Right ventricle myocardium inferior (tissue), 1 donor: Measurements from ENCODE around the gene HOXB5. TPM values are rescaled to one million over a fixed set of nuclear protein-coding genes. Genes with fewer than 3 reads are reported as not detected.

ENCODE experiments used
- ATAC-seq: fragments of 200-7000 bp; cut with Tn5 transposase; one replicate; pipeline ENCODE4 v1.9.1; 2020; ENCODE audit warnings: mild to moderate bottlenecking, moderate library complexity
- DNase-seq: peaks from one replicate; pipeline ENCODE4 v3.0.0; 2021; ENCODE audit errors: missing footprints
- intact Hi-C: fragments of 100-400 bp; cut with DNase I; formaldehyde crosslinking; loops from one replicate; pipeline ENCODE4 v1.11.0; 2022
- total RNA-seq: library from RNA; stranded (reverse); fragmentation: NEBNext Ultra II Directional; extraction: Animal tissue kit (Norgen Biotek cat#: 25700); gene quantifications from one replicate; pipeline ENCODE4 v1.2.1, GENCODE V29; 2021
- donor health status: DM: no; HTN: yes; CAD: no; lungs with severe emphysema.

HOXB5 gene
- total RNA-seq, 1 donor from 2014 or later = not detected

DNA sequence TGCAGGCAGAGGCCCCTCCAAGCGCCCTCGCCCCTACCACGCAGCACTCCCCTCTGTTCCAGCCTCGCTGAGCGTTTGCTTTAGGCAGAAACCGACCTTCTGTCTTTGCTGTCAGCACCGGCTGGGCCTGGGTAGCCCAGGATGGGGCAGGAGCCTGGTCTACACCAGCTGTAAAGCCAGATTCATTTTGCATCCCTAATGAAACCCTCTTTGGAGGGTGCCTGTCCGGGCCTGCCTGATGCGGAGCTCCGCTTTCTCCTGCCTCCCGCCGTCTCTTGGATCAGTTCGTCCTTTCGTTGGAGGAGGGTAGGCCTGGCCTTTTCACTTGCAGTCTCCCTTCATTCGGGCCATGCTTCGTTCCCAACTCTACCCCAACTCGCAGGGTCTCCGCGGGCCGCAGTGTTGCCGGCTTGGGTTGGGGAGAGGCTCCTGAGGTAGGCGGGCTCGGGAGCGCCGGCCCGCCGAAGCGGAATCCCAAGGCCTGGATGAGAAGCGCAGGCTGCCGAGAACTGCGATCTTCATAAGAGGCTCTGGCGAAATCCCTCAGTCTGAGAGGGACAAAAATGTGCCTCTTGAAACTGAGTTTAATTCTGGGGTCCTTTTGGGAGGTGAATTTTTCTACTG is 26.4 kb upstream of the HOXB5 start:
- no peak for ATAC-seq
- DNase-seq = no peak
- intact Hi-C loops = loop anchor here (2.0 to 10.0 kb wide), 4 partner anchors 19 to 595 kb away; no protein-coding TSS in a partner anchor

DNA sequence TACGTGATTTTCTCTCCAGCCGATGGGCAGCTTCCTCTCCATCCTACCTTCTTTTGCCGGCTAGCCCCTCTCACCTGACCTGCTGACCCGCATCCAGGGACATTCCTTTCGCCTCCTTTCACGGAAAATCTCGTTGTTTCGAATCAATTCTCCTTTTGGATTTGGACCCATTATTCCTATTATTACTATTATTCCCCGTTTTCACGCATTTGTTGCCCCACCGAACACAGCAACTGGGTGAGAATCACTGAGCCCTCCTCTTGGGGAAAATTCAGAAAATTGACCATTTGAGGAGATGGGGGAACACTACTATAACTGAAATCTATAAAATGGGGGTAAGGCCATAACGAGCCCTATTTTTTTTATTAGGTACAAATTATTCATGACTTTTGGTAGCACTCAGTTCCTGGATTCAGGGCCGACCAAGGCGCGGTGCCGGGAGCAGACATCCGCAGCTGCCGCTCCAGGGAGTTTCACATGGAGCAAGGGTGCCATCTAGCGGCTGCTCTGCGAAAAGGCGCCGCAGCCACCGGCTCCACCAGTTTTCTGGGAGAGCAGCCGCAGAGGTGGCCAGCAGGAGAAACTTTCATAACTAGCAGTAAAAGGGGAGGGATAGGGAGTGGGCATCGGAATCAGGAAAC is 24.8 kb upstream of the HOXB5 start:
- intact Hi-C loops = loop anchor here (1.0 to 10.0 kb wide), 5 partner anchors 18 to 594 kb away; no protein-coding TSS in a partner anchor
- DNase-seq = peak; percentile 92
- peak; percentile 79 for ATAC-seq

DNA sequence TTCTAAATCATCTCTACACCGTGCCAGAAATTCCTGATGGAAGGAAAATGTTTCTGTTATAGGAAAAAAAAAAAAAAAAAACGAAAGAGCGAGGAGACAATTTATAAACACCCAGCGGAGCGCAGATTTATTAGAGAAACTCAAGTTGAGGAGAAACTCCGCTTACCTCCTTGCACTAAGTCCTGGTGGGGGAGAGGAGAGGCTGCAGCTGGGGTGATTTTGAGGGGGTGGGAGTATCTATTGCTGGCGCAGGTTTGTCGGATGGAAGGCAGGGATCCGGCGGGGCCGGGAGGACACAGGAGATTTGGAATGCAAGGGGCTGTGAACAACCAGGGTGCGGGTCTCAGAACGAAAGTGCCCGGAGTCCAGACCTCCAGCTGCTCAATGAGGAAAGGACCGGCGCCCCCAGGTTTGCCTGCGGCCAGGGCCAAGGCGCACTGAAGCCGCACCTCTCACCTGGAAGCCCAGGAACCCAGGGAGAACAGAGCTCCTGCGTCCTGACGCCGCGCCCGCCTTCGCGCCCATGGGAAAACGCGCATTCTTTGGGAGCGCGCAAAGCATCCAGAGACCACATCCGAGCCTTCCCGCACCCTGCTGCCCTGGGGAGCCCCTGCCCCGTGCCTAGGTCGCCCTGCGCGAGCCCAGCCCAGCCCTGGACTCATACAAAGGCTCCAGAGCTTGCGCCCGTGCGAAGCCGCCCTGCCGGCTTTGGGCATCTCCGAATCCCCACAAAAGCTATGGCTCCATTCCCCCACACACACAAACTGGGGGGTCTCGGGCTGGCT is 24.1 kb upstream of the HOXB5 start:
- ATAC-seq = no peak
- DNase-seq = no peak
- intact Hi-C loops = loop anchor here (1.0 to 10.0 kb wide), 5 partner anchors 17 to 593 kb away; no protein-coding TSS in a partner anchor

DNA sequence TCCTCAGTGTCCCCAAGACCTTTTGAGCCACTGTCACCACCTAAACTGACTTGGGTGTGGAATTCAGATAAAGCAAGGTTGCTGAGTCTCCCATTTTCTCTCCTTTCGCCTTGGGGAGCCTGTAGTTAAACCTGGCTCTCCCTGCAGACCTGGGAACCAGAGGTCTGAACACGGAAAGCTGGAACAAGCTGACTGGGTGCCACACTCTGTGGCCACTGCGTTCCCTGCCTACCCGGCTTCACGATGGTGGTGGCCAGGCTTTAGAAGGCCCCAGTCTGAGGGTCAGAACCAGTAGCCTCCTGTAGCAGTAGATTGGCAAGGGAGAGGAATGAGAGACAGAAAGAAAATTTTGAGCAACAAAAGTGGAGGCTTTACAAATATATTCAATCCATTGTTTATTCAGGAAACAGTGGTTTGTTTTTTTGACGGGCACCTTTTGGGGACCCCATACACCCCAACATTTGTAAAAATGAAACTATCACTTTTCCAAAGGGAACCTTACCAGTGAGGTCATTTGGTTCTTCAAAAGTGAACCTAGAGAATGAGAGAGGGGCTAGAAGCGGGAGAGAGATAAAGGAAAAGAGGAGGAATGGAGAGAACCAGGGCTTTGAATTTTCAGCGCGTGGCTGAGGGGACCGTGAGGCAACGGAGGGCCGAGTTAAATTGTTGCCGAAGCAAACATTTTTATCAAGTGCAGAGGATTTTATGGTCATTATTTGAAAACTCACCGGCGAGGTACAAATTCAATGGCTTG is 23.3 kb upstream of the HOXB5 start:
- DNase-seq (no peak), ATAC-seq (no peak)
- intact Hi-C loops = loop anchor here (5.0 to 10.0 kb wide), 3 partner anchors 265 to 592 kb away; no protein-coding TSS in a partner anchor

DNA sequence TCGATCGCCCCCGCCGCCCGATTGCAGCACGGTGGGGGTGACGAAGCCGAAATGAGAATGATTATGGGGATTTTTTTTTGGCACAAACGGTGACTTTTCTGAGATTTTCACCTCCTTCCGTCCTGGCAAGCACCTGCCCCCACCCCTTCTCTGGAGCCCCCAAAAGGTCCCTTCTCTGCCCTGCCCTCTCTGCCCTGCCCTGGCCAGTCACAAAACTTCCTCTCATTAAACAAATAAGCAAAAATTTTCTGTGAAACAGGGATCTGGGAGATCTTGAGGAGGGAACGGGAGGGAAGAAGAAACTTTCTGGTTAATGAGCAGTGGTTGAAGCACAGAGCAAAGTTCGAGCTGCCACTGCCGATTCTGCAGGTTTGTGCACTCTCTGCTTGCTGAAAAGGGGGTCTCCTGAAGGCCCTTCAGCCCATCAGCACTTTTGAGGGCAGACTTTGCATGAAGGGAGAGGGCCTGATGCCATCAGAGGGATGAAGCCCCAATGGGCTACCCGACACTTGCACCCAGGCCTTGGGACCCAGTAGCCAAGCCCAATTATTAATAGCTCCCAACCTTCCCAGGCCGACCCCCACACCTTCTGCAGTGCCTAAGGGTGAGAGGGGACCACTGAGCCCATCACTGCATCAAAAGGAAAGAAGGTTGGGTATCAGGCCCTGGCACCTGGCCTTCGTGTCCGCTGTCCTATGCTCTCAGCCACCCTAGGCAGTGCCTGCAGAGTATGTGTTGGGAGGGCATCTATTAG is 22.6 kb upstream of the HOXB5 start:
- DNase-seq (no peak), ATAC-seq (no peak)
- intact Hi-C loops = loop anchor here (5.0 to 10.0 kb wide), 3 partner anchors 264 to 591 kb away; no protein-coding TSS in a partner anchor

DNA sequence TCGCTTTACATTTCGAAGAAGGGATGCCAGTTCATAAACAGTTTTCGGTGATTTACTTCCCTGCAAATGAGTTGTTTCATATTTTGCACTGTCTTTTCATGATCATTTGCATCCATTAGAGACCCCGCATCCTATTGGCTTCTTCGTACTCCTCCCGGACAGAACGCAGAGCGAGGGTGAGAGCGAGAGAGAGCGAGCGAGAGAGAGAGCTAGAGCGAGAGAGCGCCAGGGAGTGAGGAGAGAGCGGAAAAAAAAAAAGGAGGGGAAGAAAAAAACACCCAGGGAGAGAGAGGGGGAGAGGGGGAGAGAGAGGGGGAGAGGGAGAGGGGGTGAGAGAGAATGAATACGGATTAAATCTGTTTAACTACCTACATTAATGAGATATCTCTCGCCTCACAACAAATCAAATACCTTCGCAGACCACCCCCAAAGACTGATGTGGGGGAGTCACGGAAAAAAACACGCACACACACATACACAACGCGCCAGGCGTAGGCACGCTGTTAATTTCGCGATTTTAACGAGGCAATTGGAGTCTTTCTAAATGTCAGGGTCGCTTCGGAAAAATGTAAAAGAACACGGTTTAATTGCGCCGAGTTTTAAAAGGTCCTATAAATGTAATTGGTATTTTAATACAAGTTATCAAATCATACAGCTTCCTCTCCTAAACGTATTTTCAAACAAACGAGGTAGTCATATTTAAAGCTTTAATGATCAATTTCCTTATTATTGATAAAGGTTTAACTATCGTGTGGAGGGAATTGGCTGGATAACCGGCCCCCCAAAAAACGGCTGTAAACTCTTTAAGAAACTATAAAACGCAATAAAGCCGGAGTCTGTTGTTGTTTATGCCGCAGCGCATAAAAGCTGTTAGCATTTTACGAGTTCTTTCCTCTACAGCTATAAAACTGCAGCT is 21.7 kb upstream of the HOXB5 start, which contains the start of gene HOXB8:
Gene HOXB8, minus strand, starts transcription at position 246 of the 916 bp plus-strand sequence. CDS start 588 bp downstream, outside the sequence.
- intact Hi-C loops = loop anchor here (5.0 to 10.0 kb wide), 3 partner anchors 263 to 591 kb away; no protein-coding TSS in a partner anchor
- ATAC-seq = no peak

DNA sequence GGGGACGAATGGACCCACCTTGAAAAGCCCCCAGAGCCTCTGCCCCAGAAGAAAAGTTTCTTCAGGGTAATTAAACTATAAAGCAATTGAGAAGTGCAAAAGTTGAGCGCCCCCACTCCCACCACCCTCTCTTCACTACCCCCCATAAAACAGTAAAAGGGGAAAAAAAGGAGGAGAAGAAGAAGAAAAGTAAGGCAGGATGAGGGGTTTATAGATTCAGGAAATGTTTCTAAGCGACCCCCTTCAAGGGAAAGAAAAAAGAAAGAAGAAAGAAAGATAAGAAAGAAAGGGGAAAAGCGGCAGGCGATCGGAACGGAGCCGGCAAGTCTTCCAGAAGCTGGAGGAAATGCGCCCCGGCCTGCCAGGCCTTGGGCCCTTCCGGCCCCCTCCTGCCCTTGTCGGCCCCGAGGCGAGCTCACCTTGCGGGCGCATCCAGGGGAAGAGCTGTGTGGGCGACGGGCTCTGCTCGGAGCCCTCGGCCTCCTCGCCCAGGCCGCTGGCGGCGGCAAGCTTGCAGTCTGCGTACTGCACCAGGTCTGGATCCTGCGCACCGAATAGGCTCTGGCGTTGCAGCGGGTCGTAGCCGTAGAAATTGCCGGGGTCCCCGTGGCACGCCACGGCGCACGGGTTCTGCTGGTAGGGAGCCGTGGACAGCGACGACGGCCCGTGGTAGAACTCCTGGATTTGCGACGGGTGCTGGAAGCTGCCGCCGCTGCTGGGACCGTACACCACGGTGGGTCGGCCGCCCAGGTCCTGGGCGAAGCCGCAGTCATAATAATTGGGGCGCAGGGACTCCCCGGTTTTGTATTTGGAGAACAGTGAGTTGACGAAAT is 20.5 kb upstream of the HOXB5 start:
- DNase-seq (peak; percentile 56), ATAC-seq (no peak)
- intact Hi-C loops = loop anchor here (10.0 kb wide), 1 partner anchor 589 kb away; no protein-coding TSS in a partner anchor

More for the DNA sequence above, 21.7 kb upstream of the HOXB5 start, which contains the start of gene HOXB8:
- DNase-seq = no peak

DNA sequence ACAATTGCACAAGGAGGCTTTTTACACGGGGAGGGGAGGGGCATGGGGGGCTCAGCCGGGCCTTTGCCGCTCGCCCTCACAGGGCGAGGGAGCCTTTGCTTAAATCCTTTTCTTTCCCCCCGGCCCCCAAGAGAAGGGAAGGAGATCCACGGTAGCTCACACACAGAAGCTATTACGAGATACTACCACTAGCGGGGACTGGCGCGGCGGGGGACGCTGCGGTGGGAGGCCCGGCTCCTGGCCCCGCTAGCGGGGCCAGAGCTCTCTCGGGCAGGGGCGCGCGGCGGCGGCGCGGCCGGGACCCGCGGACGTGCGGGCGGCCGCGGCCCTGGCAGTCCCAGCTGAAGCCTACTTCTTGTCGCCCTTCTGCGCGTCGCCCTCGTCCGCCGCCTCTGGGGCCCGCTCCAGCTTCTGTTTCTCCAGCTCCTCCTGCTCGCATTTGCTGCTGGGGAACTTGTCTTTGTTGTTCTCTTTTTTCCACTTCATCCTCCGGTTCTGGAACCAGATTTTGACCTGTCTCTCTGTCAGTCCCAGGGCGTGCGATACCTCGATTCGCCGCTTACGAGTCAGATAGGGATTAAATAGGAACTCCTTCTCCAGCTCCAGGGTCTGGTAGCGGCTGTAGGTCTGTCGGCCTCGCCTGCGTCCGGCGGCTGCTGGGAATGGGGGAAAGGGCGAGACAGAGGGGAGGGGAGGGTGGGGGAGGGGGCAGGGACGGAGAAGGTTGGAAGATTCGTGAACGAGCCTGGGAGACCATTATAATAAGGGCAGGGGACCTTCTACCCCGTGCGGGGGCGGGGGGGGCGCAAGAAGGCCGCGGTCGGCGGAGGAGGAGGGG is 19.5 kb upstream of the HOXB5 start:
- no peak for ATAC-seq
- intact Hi-C loops = loop anchor here (10.0 kb wide), 1 partner anchor 588 kb away; no protein-coding TSS in a partner anchor
- peak; percentile 65 for DNase-seq

DNA sequence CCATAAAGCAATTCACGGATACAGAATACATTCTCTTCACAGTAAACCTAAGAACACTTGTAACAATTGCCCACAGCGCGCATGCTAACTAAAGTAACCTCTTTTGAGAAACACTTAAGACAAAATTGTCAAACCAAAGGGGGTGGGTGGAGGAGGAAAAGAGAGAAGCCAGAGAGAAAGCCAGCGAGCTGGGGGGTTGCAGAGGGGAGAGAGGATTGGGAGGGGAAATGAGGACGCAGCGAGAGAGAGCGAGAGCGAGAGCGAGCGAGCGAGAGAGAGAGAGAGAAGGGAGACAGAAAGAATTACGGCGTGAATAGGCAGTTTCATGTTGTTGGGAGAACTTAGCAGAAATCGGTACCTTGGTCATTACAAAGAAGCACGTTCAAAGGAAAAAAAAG is 18.9 kb upstream of the HOXB5 start:
- no peak for ATAC-seq
- intact Hi-C loops = loop anchor here (10.0 kb wide), 1 partner anchor 588 kb away; no protein-coding TSS in a partner anchor

DNA sequence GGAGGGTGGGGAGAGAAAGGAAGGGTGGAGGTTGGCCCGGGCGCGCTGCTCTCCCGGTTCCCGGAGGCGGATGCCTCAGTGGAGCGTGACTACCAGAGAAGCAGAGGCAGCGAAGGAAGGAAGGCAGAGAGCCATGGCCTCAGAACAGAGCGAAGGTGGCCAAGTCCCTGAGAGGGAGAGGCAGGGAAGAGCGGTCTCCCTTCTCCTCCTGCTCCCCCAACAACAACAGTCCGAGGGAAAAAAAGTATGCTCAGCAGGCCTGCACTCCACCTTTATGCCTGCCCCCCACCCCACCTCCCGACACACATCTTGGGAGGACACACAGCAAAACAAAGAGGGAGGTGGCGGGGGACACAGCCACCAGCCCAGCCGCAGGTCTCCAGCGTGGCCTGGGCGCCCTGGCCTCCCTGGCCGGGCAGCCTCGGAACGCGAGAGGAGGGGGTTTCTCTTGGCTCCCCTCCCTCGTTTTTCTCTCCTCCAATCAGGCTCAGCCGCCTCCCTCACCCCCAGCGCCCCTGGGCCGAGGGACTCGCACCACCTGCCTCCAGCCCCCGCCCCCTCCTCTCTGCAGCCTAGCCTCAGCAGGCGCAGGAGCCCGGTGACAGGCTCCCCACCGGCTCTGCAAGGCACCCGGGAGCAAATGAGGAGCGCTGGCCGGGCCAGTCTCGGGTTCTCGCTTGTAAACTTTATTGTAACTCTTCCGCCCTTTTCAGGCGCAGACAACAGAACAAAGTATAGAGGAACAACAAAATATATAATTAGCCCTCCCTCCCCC is 18.3 kb upstream of the HOXB5 start:
- intact Hi-C loops = loop anchor here (10.0 kb wide), 1 partner anchor 587 kb away; no protein-coding TSS in a partner anchor
- ATAC-seq = no peak
- no peak for DNase-seq

More for the DNA sequence above, 18.9 kb upstream of the HOXB5 start:
- DNase-seq = no peak

DNA sequence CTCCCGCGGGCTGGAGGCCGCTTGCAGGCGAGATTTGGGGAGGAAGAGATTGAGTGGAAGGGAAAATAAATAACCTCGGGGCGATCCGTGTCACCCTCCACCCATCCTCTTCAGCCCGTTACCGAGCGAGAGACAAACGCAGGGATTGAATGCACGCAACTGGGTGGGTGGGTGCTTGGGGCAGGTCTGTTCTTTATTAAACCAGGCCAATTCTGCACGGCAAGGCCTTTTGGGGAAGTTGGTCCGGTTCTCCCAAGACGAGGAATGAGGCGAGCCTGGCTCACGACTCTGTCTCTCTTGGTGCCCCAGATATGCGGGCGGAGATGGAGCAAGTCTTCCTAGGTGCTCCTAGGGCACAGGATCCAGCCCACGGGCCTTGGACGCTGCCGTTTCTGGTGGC is 17.6 kb upstream of the HOXB5 start:
- DNase-seq (no peak), ATAC-seq (no peak)
- intact Hi-C loops = loop anchor here (10.0 kb wide), 1 partner anchor 586 kb away; no protein-coding TSS in a partner anchor

DNA sequence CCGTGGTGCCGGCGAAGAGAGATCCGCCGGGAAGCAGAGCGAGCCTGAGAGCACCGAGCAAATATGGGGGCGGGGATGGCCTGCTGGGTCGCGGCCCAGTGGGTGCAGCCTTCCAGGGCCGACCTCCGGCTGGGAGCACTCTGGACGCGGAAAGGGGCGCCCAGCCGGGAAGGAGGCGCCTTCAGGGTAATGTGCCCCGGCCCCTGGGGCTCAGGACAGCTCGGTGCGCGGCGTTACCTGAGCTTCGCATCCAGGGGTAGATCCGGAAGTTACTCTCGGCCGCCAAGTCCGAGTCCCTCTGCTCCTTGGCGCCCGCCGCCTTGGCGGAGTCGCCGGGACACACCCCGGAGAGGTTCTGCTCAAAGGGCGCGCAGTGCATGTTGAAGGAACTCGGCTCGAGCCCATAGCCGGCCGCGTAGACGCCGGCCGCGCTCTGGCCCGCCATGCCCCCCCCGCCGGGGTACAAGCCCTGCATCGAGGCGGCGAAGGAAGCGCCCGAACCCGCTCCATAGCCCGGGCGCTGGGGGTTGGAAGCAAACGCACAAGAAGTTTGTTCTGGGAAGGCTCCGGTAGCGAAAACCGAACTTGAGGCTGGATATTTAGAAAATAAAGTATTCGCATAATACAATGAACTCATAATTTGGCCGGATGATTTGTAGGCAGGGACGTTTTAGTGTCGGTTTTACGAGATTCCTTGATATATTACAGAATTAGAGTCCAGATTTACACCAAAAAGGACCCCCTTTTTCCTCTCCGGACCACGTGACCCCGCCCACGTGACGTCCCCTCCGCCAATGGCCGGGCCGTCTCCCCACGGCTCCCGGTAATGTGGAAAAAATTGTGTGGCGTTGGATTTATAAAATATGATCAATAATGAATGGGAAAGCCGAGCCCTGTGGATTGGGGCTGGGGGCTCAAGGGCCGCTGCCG is 17.0 kb upstream of the HOXB5 start, which contains the start of gene HOXB7:
Gene HOXB7, minus strand, starts transcription at position 736 of the 930 bp plus-strand sequence. Its CDS starts 99 bp downstream, at position 637.
- ATAC-seq = peak; percentile 24
- intact Hi-C loops = loop anchor here (10.0 kb wide), 1 partner anchor 586 kb away; no protein-coding TSS in a partner anchor
- DNase-seq = peak; percentile 81
